Endothelial cell of umbilical vein (primary cell): ENCODE measurements around the gene DOCK1. TPM values are rescaled to one million over a fixed set of nuclear protein-coding genes. Genes with fewer than 3 reads are reported as not detected.

ENCODE experiments used
- BruUV-seq: library from RNA; stranded (reverse); fragments of 400-500 nt; replicated peaks from 2 replicates; lab custom pipeline; 2021; lab: Mats Ljungman, UMichigan
- CTCF ChIA-PET: fragments of 300-600, 350-600 bp; sonication (Branson Sonifier 250); formaldehyde crosslinking; loops from one replicate; lab custom pipeline; 2021; ENCODE audit warnings: antibody characterized with exemption, inconsistent platforms; lab: Charles Lee
- POLR2A ChIA-PET: fragments of 300-600, 350-600 bp; sonication (Branson Sonifier 250); formaldehyde crosslinking; loops from one replicate; lab custom pipeline; 2021; ENCODE audit warnings: antibody characterized with exemption, inconsistent platforms; lab: Charles Lee
- DNase-seq: peaks from one replicate; pipeline ENCODE4 v3.0.0-alpha.2; 2011; ENCODE audit warnings: low read depth, low spot score
- FAIRE-seq: peaks from 2 replicates; lab custom pipeline; 2011; peaks lifted over from hg19 to GRCh38; lab: Jason Lieb, UNC
- H2AFZ ChIP-seq: 2 replicates; pipeline ENCODE4 v1.6.0; 2012; ENCODE audit warnings: low read depth, low read length, control low read depth, inconsistent platforms
- H3K27ac ChIP-seq: 2 replicates; pipeline ENCODE4 v1.5.1; 2011; ENCODE audit warnings: low read depth, mild to moderate bottlenecking, control low read depth, low read length, moderate library complexity; ENCODE audit not compliant: insufficient read depth
- H3K27me3 ChIP-seq, 2 experiments: 2 replicates each; pipeline versions ENCODE4 v1.6.0 to v1.6.1; 2011; ENCODE audit warnings: low read length in 2 of 2, mixed read lengths in 1 of 2; ENCODE audit not compliant: control insufficient read depth in 2 of 2, insufficient read depth in 2 of 2
- H3K36me3 ChIP-seq, 2 experiments: 2 replicates in 1 of 2; 3 replicates in 1 of 2; pipeline ENCODE4 v1.5.1; 2011; ENCODE audit warnings: low read length in 2 of 2, mild to moderate bottlenecking in 1 of 2, moderate library complexity in 1 of 2; ENCODE audit not compliant: control insufficient read depth in 2 of 2, insufficient read depth in 2 of 2; ENCODE audit errors: extremely low read depth in 1 of 2
- H3K4me1 ChIP-seq: 3 replicates; pipeline ENCODE4 v1.5.1; 2011; ENCODE audit warnings: mild to moderate bottlenecking, low read length; ENCODE audit not compliant: control insufficient read depth, insufficient read depth; ENCODE audit errors: extremely low read depth
- H3K4me2 ChIP-seq: 2 replicates; pipeline ENCODE4 v1.6.1; 2011; ENCODE audit warnings: low read length, control low read depth, mixed read lengths; ENCODE audit not compliant: insufficient read depth
- H3K4me3 ChIP-seq, 3 experiments: fragments of 200-600 bp in 1 of 3; sonication (generic), shearing (Covaris generic) in 1 of 3; replicated peaks in 1 of 3; 2 replicates each; pipeline ENCODE4 v1.5.1; 2011 to 2016; ENCODE audit warnings: control low read depth in 3 of 3, low read length in 3 of 3, mild to moderate bottlenecking in 2 of 3, inconsistent platforms in 1 of 3, low read depth in 1 of 3, moderate library complexity in 1 of 3; ENCODE audit not compliant: insufficient read depth in 1 of 3
- H3K79me2 ChIP-seq: 2 replicates; pipeline ENCODE4 v1.6.0; 2012; ENCODE audit warnings: low read length, inconsistent platforms; ENCODE audit not compliant: control insufficient read depth, insufficient read depth
- H3K9ac ChIP-seq: replicated peaks from 2 replicates; pipeline ENCODE3; 2011; ENCODE audit warnings: low read length, control low read depth; ENCODE audit not compliant: insufficient read depth; ENCODE audit errors: extremely low read depth
- H3K9me1 ChIP-seq: replicated peaks from 3 replicates; pipeline ENCODE4 v1.6.0; 2011; ENCODE audit warnings: mild to moderate bottlenecking, low read length; ENCODE audit not compliant: control insufficient read depth, insufficient read depth; ENCODE audit errors: extremely low read depth
- H3K9me3 ChIP-seq: replicated peaks from 2 replicates; pipeline ENCODE4 v1.5.1; 2012; ENCODE audit warnings: low read length, inconsistent platforms; ENCODE audit not compliant: control insufficient read depth, insufficient read depth
- H4K20me1 ChIP-seq: replicated peaks from 2 replicates; pipeline ENCODE3; 2011; ENCODE audit warnings: mild to moderate bottlenecking, low read length; ENCODE audit not compliant: control insufficient read depth, insufficient read depth; ENCODE audit errors: extremely low read depth
- CTCF ChIP-seq, 2 donors: IDR thresholded peaks; 1 replicate in 1 of 2; 2 replicates in 1 of 2; pipeline ENCODE4 v1.5.1; 2011; ENCODE audit warnings: low read length in 2 of 2, mild to moderate bottlenecking in 2 of 2, moderate library complexity in 2 of 2, control low read depth in 1 of 2, inconsistent platforms in 1 of 2, low read depth in 1 of 2; ENCODE audit not compliant: insufficient read depth in 1 of 2; ENCODE audit errors: extremely low read depth in 1 of 2
- EZH2 ChIP-seq: IDR thresholded peaks from 2 replicates; pipeline ENCODE4 v1.6.1; 2012; ENCODE audit warnings: borderline replicate concordance, low read depth, mild to moderate bottlenecking, moderate library complexity, low read length, inconsistent platforms; ENCODE audit not compliant: severe bottlenecking
- FOS ChIP-seq: IDR thresholded peaks from 2 replicates; pipeline ENCODE4 v1.6.1; 2011; ENCODE audit warnings: mild to moderate bottlenecking, low read length, moderate library complexity, borderline replicate concordance; ENCODE audit not compliant: insufficient read depth
- GATA2 ChIP-seq: IDR thresholded peaks from 2 replicates; pipeline ENCODE4 v1.7.0; 2011; ENCODE audit warnings: low read depth, mild to moderate bottlenecking, moderate library complexity, mixed read lengths, low read length; ENCODE audit not compliant: insufficient read length, insufficient read depth
- JUN ChIP-seq: IDR thresholded peaks from 2 replicates; pipeline ENCODE4 v1.6.1; 2011; ENCODE audit warnings: borderline replicate concordance, low read depth; ENCODE audit not compliant: insufficient read length, insufficient read depth
- MAX ChIP-seq: IDR thresholded peaks from 2 replicates; pipeline ENCODE4 v1.6.1; 2011; ENCODE audit not compliant: insufficient read depth, insufficient read length
- MYC ChIP-seq: IDR thresholded peaks from one replicate; pipeline ENCODE4 v1.6.1; 2011; ENCODE audit warnings: mild to moderate bottlenecking, low read depth, low read length
- POLR2A ChIP-seq: IDR thresholded peaks from 2 replicates; pipeline ENCODE4 v1.6.1; 2012; ENCODE audit warnings: low read depth, mild to moderate bottlenecking, control low read depth, low read length
- POLR2AphosphoS5 ChIP-seq: IDR thresholded peaks from 2 replicates; pipeline ENCODE4 v1.6.1; 2012; ENCODE audit warnings: low read depth, mild to moderate bottlenecking, control low read depth, low read length, moderate library complexity; ENCODE audit not compliant: insufficient read depth
- dilution Hi-C: fragments of 300-500 bp; cut with MboI; formaldehyde crosslinking; loops from one replicate; pipeline ENCODE4 v1.15.0; 2019; ENCODE audit warnings: low sequenced_read_pairs; ENCODE audit not compliant: extremely low pct_ligation_motif_present
- intact Hi-C: fragments of 100-400 bp; cut with micrococcal nuclease; formaldehyde crosslinking; loops from one replicate; pipeline ENCODE4 v1.10.0; 2022
- polyA plus RNA-seq, 4 experiments: library from polyadenylated mRNA; depleted of rRNA in 3 of 4; stranded (reverse) in 3 of 4; unstranded in 1 of 4; fragments of >200 nt; gene quantifications; 2 replicates each; pipeline versions ENCODE4 v1.2.1 to v1.2.3, GENCODE V29; 2011 to 2012; ENCODE audit warnings: missing spikeins in 1 of 4
- total RNA-seq: library from RNA; stranded (reverse); gene quantifications from 2 replicates; pipeline ENCODE4 v1.2.3, GENCODE V29; 2021

DOCK1 gene
- total and polyA plus RNA-seq, 2 donors (not counting 3 experiments of a cell fraction or from before 2014, with no cell fraction given), result 22.5 to 83.1 TPM

GRCh38 chr10:127227027-127227426 is 321.8 kb downstream of the DOCK1 start:
- FAIRE-seq (no peak), DNase-seq (no peak)
- Histone ChIP-seq H3K4me1 (no peaks in the 10 kb centered on the region), H4K20me1 (no peaks in the 10 kb centered on the region), H2AFZ (no peak overlapping the region), H3K27me3 (no peaks in the 10 kb centered on the region), H3K79me2 (no peaks in the 10 kb centered on the region), H3K27ac (no peak overlapping the region), H3K4me3 (no peak overlapping the region), H3K36me3 (no peaks in the 10 kb centered on the region), H3K9me1 (no peaks in the 10 kb centered on the region), H3K9ac (no peak overlapping the region), H3K4me2 (no peak overlapping the region), H3K9me3 (no peaks in the 10 kb centered on the region)
- intact Hi-C loops, result no loop called here
- dilution Hi-C loops, result no loop called here
- POLR2A ChIA-PET, result no interaction called here
- TF ChIP-seq MYC, result no peak
- TF ChIP-seq GATA2, result no peak
- TF ChIP-seq POLR2AphosphoS5, result no peak
- TF ChIP-seq EZH2, result no peak
- CTCF ChIA-PET, result no interaction called here
- no TSS peak for BruUV-seq

GRCh38 chr10:127227663-127228062 is 322.4 kb downstream of the DOCK1 start:
- no peak for DNase-seq
- dilution Hi-C loops, result no loop called here
- no peaks in the 10 kb centered on the region for H3K27me3 ChIP-seq

More at GRCh38 chr10:127227663-127228062, 322.4 kb downstream of the DOCK1 start:
- no TSS peak for BruUV-seq
- TF ChIP-seq EZH2, result no peak
- no peak for TF ChIP-seq GATA2
- no peak for TF ChIP-seq CTCF (IDR thresholded peaks at IDR 0.05; ENCODE audit: extremely low read depth in 1 of 2, insufficient read depth in 1 of 2, low read depth in 1 of 2, low read length in 2 of 2)
- no peak for TF ChIP-seq POLR2A
- TF ChIP-seq FOS, result no peak
- TF ChIP-seq MYC, result no peak
- no peak for TF ChIP-seq MAX
- no peak for TF ChIP-seq POLR2AphosphoS5
- TF ChIP-seq JUN, result no peak
- ChIA-PET POLR2A (no interaction called here), CTCF (no interaction called here)
- no peak overlapping the region for H2AFZ ChIP-seq
- H4K20me1 ChIP-seq, result no peaks in the 10 kb centered on the region
- H3K9me1 ChIP-seq, result no peaks in the 10 kb centered on the region
- intact Hi-C loops, result no loop called here
- no peak overlapping the region for H3K27ac ChIP-seq
- no peak overlapping the region for H3K9ac ChIP-seq
- H3K4me1 ChIP-seq, result no peaks in the 10 kb centered on the region
- no peaks in the 10 kb centered on the region for H3K79me2 ChIP-seq
- no peak for FAIRE-seq
- no peak overlapping the region for H3K4me2 ChIP-seq
- no peak overlapping the region for H3K4me3 ChIP-seq
- no peaks in the 10 kb centered on the region for H3K9me3 ChIP-seq
- H3K36me3 ChIP-seq, result no peaks in the 10 kb centered on the region
